Central memory CD8-positive, alpha-beta T cell (primary cell): ENCODE measurements around the gene SHROOM4.

Experiments used
- ATAC-seq: fragments of 150-1000 bp; cut with Tn5 transposase; replicated peaks from 2 replicates; pipeline ENCODE4 v1.10.0; 2022; ENCODE audit warnings: mild to moderate bottlenecking, moderate FRiP score, moderate number of reproducible peaks; ENCODE audit not compliant: poor library complexity, severe bottlenecking; ENCODE audit errors: extremely low read depth
- DNase-seq, 2 donors: peaks; one replicate each; pipeline ENCODE4 v3.0.0; 2021; ENCODE audit warnings: low spot score in 2 of 2
- H3K27ac Mint-ChIP-seq: one replicate; pipeline ENCODE4 v1.8.0; 2022; ENCODE audit warnings: low read depth, mild to moderate bottlenecking, moderate library complexity, mixed read lengths
- H3K27me3 Mint-ChIP-seq: one replicate; pipeline ENCODE4 v1.8.0; 2022; ENCODE audit warnings: mixed read lengths
- H3K36me3 Mint-ChIP-seq: one replicate; pipeline ENCODE4 v1.8.0; 2022; ENCODE audit warnings: mild to moderate bottlenecking, moderate library complexity, mixed read lengths; ENCODE audit not compliant: insufficient read depth
- H3K4me1 Mint-ChIP-seq: one replicate; pipeline ENCODE4 v1.8.0; 2022; ENCODE audit warnings: mixed read lengths
- H3K4me3 Mint-ChIP-seq: one replicate; pipeline ENCODE4 v1.8.0; 2022; ENCODE audit warnings: mild to moderate bottlenecking, moderate library complexity, mixed read lengths
- H3K9me3 Mint-ChIP-seq: one replicate; pipeline ENCODE4 v1.8.0; 2022; ENCODE audit warnings: mixed read lengths

The SHROOM4 gene

DNA sequence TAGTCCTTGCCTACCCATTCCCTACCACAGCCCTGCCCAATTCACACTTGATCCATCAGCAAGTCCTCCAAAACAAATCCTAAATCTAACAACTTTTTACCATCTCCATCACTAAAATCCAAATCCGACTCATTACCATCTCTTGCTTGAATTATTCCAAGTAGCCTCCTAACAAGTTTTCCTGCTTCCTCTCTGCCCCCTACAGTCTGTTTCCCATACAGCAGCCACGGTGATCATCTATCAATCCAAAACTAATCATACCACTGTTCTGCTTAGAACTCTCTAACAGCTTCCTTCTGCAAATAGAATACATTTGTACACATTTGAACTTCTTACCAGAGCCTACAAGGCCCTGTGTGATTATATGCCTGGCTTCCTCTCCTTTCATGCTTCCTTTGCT, 133.0 kb downstream of the SHROOM4 start:
- DNase-seq (no peak), ATAC-seq (no peak)
- Mint-ChIP-seq H3K4me1 (no peaks in the 10 kb centered on the region), H3K27me3 (no peaks in the 10 kb centered on the region), H3K4me3 (no peak overlapping the region), H3K9me3 (no peaks in the 10 kb centered on the region), H3K36me3 (no peaks in the 10 kb centered on the region), H3K27ac (no peak overlapping the region)

DNA sequence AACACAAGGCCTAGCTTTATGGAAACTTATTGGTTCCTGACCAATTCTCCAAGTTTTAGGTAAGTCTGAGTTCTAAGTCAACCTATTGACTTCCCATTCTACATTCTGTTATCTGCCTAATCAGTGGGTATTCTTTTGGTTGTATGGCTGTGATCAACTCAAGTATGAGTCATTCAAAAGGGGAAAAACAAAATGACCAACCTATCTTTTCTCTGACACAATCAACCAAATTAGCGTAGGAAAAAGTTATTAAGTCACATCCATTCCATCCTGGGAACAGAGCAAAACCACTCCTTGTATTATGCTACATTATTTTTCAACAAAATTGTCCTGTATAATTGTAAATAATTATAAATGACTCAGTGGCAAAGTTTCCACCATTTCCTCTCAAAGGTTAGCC, 136.2 kb downstream of the SHROOM4 start:
- H3K4me1 Mint-ChIP-seq, result no peaks in the 10 kb centered on the region
- H3K9me3 Mint-ChIP-seq, result no peaks in the 10 kb centered on the region
- no peak for DNase-seq
- no peak for ATAC-seq
- no peak overlapping the region for H3K4me3 Mint-ChIP-seq
- H3K27me3 Mint-ChIP-seq, result peaks cover 5% of the 10 kb centered on the region
- H3K36me3 Mint-ChIP-seq, result no peaks in the 10 kb centered on the region
- no peak overlapping the region for H3K27ac Mint-ChIP-seq

DNA sequence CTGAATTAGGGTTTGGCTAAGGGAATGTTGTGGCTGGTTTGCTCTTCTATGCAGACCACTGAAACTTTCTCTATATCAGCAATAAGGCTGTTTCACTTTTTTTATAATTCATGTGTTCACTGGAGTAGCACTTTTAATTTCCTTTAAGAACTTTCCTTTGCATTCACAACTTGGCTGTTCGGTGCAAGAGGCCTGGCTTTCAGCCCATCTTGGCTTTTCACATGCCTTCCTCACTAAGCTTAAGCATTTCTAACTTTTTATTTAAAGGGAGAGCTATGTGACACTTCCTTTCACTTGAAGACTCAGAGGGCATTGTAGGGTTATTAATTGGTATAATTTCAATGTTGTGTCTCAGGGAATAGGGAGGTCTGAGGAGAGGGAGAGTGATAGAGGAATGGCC, 142.3 kb downstream of the SHROOM4 start:
- ATAC-seq (no peak), DNase-seq (no peak)
- Mint-ChIP-seq H3K4me3 (no peak overlapping the region), H3K4me1 (no peaks in the 10 kb centered on the region), H3K27ac (no peak overlapping the region), H3K36me3 (no peaks in the 10 kb centered on the region), H3K9me3 (no peaks in the 10 kb centered on the region), H3K27me3 (peaks cover 13% of the 10 kb centered on the region)

DNA sequence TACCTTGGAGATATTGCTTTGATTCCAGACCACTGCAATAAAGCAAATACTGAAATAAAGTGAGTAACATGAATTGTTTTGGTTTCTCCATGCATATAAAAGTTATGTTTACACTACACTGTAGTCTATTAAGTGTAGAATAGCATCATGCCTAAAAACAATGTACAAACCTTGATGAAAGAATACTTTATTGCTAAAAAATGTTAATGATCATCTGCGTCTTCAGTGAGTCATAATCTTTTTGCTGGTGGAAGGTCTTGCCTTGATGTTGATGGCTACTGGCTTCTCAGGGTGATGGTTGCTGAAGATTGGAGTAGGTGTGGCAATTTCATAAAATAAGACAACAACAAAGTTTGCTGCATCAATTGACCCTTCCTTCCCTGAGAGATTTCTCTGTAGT, 145.1 kb downstream of the SHROOM4 start:
- no peaks in the 10 kb centered on the region for H3K36me3 Mint-ChIP-seq
- no peaks in the 10 kb centered on the region for H3K4me1 Mint-ChIP-seq
- no peak overlapping the region for H3K27ac Mint-ChIP-seq
- DNase-seq, result no peak
- no peaks in the 10 kb centered on the region for H3K9me3 Mint-ChIP-seq
- H3K27me3 Mint-ChIP-seq, result peaks cover 15% of the 10 kb centered on the region
- no peak for ATAC-seq
- no peak overlapping the region for H3K4me3 Mint-ChIP-seq

DNA sequence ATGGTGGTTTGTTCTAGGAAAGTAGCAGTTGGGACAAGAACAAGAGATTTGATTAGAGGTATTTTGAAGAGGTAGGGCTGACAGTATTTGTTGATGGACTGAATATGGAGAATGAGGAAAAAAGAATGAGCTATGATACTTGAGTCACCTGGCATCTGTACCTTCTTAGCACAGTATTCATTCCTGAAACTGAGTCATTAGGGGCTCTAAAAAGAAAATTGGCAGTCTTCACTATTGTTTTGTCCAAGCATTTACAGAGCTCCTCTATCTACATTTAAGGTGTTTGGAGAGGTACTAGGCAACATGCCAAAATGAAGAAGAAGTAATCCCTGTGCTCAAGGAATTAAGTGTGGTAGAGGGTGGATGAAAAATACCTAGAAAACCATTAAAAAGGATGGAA, 165.8 kb downstream of the SHROOM4 start:
- no peak for DNase-seq
- no peak overlapping the region for H3K27ac Mint-ChIP-seq
- H3K36me3 Mint-ChIP-seq, result no peaks in the 10 kb centered on the region
- H3K27me3 Mint-ChIP-seq, result no peaks in the 10 kb centered on the region
- no peaks in the 10 kb centered on the region for H3K4me1 Mint-ChIP-seq
- no peak overlapping the region for H3K4me3 Mint-ChIP-seq
- ATAC-seq, result no peak
- no peaks in the 10 kb centered on the region for H3K9me3 Mint-ChIP-seq

DNA sequence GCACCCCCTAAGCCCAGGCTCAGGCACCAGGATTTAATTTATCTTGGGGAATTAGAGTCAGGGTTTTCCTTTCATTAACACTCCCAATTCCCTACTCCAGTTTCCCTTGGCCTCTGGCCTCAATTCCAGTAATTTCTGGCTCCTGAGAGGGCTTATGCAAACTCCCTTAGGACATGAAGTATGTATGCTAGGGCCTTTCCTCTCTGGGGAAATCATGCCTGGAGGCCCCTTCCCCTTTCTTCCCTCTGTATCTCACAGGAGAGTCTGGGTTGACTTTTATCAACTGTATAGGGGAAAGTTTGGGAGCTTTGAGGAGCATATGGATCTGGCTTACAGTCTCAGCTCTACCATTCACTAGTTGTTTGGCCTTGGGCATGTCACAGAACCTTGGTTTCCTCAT, 169.5 kb downstream of the SHROOM4 start:
- Mint-ChIP-seq H3K36me3 (no peaks in the 10 kb centered on the region), H3K4me3 (no peak overlapping the region), H3K27me3 (no peaks in the 10 kb centered on the region), H3K4me1 (no peaks in the 10 kb centered on the region), H3K9me3 (no peaks in the 10 kb centered on the region), H3K27ac (no peak overlapping the region)
- no peak for ATAC-seq
- DNase-seq, result no peak

DNA sequence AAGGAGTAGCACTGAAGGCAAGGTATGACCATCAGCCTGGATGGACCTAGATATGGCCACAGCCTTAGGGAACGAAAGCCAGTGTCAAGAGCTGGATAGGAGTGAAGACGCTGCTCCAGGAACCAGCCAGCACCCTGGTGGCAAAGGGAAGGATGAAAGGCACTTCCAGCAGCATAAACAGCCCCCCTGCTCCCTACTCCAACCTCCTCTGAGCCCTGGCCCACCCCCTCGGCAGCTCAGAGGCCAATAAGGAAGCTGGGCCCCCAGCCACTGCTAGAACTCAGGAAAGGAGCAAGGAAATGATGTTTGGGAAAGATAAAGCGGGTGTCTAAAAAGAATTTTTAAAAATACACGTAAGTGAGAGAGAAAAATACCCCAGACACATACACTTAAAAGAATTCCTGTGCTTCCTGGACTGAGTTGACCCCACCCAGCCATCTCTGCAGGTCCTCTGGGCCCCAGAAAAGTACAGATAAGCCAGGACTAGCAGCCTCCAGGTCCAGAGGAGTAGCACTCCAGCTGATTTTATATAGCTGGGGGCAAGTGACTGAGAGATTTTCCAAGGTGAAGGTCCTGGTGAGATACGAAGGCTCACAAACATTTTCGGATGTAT, 170.4 kb downstream of the SHROOM4 start:
- no peak overlapping the region for H3K27ac Mint-ChIP-seq
- H3K36me3 Mint-ChIP-seq, result no peaks in the 10 kb centered on the region
- H3K4me1 Mint-ChIP-seq, result no peaks in the 10 kb centered on the region
- no peak overlapping the region for H3K4me3 Mint-ChIP-seq
- H3K27me3 Mint-ChIP-seq, result no peaks in the 10 kb centered on the region
- ATAC-seq, result no peak
- no peaks in the 10 kb centered on the region for H3K9me3 Mint-ChIP-seq
- no peak for DNase-seq

DNA sequence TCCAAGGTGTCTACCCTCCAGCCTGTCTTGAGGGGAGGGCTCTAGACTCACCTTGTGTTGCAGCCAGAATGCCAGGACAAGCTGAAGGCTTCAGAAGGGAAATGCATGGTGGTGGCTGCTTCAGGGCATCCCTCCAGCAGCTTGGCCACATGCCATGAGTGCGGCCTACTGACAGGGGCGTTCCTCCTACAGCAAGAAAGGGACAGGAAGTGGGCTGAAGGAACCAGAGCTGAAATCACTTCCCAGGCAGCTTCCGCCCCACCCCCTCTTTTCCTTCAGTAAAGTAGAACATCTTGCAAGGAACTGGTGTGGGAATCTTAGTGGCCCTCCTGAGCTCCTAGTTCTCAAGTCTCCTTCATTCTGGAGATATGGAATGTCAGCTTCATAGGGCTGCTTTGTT, 175.9 kb downstream of the SHROOM4 start:
- H3K27ac Mint-ChIP-seq, result no peak overlapping the region
- no peak for DNase-seq
- no peaks in the 10 kb centered on the region for H3K27me3 Mint-ChIP-seq
- no peak overlapping the region for H3K4me3 Mint-ChIP-seq
- no peaks in the 10 kb centered on the region for H3K4me1 Mint-ChIP-seq
- H3K9me3 Mint-ChIP-seq, result no peaks in the 10 kb centered on the region
- no peak for ATAC-seq
- H3K36me3 Mint-ChIP-seq, result no peaks in the 10 kb centered on the region

DNA sequence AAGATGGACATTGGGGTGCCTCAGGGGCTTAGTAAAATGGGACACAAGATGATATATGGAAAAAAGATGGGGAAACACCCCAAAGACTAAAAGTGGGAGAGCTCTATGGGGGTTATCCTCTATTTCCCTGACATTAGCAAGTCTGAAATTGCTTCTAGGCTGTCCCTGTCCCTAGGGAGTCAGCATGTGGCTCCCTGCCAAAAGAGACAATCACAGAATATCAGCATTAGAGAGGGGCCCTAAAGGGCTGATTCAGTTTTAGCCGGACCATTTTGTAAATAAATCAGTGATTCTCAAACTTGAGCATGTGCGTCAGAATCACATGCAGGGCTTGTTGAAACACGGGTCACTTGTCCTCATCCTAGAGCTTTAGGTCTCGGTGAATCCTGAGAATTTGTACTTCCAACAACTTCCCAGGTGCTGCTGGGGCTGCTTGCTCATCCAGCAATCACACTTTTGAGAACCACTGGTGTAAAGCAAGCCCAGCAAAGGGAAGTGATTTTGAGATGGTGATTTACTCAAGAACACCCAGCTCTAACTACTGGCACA, 178.1 kb downstream of the SHROOM4 start:
- Mint-ChIP-seq H3K4me1 (no peaks in the 10 kb centered on the region), H3K27ac (no peak overlapping the region), H3K4me3 (no peak overlapping the region), H3K9me3 (no peaks in the 10 kb centered on the region), H3K36me3 (no peaks in the 10 kb centered on the region), H3K27me3 (no peaks in the 10 kb centered on the region)
- ATAC-seq, result no peak
- no peak for DNase-seq

DNA sequence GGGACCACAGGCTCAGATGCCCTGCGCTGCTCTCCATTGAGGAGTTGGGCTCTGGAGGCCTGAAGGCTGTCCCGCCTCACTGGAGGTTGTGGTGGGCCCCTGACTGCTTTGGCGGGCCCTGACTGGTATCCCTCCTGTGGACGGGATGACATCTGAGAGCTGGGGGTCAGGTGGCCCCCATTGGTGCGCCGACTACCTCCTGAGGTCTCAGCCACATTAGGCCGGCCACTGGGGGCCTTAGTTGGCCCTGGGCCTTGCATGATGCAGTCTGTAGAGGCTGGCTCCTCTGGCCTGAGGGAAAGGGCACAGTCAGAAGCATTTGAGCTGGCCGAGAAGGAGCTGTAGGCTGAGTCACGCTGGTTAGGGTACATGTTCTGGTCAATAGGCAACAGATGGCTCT, 178.8 kb downstream of the SHROOM4 start:
- Mint-ChIP-seq H3K4me3 (no peak overlapping the region), H3K27me3 (no peaks in the 10 kb centered on the region), H3K9me3 (no peaks in the 10 kb centered on the region), H3K27ac (no peak overlapping the region), H3K36me3 (no peaks in the 10 kb centered on the region), H3K4me1 (no peaks in the 10 kb centered on the region)
- DNase-seq (no peak), ATAC-seq (no peak)

DNA sequence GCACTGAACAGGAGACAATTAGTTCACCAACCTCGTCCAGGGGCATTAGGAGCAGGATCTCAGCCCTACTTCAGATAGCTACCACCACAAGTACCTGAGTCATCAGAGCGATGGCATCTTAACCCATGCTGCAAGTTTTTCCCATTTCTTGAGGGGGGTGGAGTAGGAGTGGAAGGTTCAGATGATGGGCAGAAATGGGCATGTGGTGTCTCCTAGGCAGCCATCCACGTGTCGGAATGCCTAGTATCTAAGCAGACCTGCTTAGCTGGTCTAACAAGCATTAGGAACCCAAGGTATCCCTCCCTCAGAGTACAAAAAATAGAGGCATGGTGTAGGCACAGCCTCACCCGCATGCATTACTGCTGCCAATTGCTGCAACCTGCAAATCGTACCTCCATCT, 184.2 kb downstream of the SHROOM4 start:
- H3K36me3 Mint-ChIP-seq, result no peaks in the 10 kb centered on the region
- no peak overlapping the region for H3K27ac Mint-ChIP-seq
- H3K4me3 Mint-ChIP-seq, result no peak overlapping the region
- ATAC-seq (no peak), DNase-seq (no peak)
- H3K4me1 Mint-ChIP-seq, result no peaks in the 10 kb centered on the region
- no peaks in the 10 kb centered on the region for H3K9me3 Mint-ChIP-seq
- H3K27me3 Mint-ChIP-seq, result no peaks in the 10 kb centered on the region

DNA sequence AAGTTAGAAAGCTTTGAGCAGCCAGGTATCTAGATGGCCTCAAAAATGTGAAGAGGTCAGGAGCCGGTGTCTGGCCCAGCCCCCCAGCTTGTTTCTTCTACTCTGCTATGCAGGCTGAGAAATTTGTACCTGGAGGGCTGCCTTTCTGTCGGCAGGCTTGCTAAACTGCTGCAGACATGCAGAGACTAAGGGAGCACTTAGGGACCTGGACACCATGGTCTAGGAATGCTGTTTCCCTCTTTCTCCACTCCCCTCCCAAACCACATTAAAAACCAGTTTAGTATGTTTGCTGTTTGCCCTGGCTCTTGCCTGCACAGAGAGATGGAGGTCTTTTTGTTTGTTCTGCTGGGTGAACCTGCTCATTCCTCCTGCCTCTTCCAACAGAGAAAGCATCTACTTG, 186.3 kb downstream of the SHROOM4 start:
- Mint-ChIP-seq H3K27ac (no peak overlapping the region), H3K27me3 (no peaks in the 10 kb centered on the region)

DNA sequence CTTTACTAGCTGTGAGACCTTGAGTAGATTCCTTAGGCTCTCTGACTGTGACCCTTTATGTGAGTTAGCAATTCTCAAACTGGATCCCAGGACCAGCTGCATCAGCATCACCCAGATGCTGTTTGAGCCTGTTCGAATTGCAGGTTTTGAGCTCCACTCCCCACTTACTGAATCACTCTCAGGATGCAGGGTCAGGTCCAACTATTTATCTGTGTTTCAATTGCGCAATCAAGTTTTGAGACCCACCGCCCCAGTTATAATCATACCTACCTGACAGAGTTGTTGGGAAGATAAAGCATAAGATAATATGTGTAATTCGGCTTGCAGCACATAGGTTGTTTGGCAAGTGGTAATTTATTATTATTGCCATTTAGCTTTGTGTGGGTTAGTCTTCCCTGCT, 187.6 kb downstream of the SHROOM4 start:
- H3K27ac Mint-ChIP-seq, result no peak overlapping the region
- H3K36me3 Mint-ChIP-seq, result no peaks in the 10 kb centered on the region
- no peaks in the 10 kb centered on the region for H3K27me3 Mint-ChIP-seq
- no peaks in the 10 kb centered on the region for H3K9me3 Mint-ChIP-seq
- ATAC-seq (no peak), DNase-seq (no peak)
- no peaks in the 10 kb centered on the region for H3K4me1 Mint-ChIP-seq
- H3K4me3 Mint-ChIP-seq, result no peak overlapping the region

More for the DNA sequence above, 186.3 kb downstream of the SHROOM4 start:
- ATAC-seq, result no peak
- Mint-ChIP-seq H3K4me3 (no peak overlapping the region), H3K36me3 (no peaks in the 10 kb centered on the region), H3K4me1 (no peaks in the 10 kb centered on the region), H3K9me3 (no peaks in the 10 kb centered on the region)
- DNase-seq, result no peak
